ENCODE results near the gene TTC24.
A peak's percentile ranks its signal among the peaks of the same experiment; 100 is the strongest.

GRCh38 chr1:156601122-156601830 lies 21.8 kb downstream of the TTC24 start, which contains the start of gene GPATCH4:
- TF ChIP-seq CTCF (IDR thresholded peaks at IDR 0.05): no peak
- peak; percentile 42 for TF ChIP-seq POLR2A (IDR thresholded peaks at IDR 0.05)
- TF ChIP-seq POLR2AphosphoS5 (IDR thresholded peaks at IDR 0.05): peak; percentile 34 to 62 (median 42)
